Vagina (tissue), 2 donors: ENCODE measurements around the gene PFKL.

Experiments used
- CTCF ChIP-seq, 3 experiments: fragments of 450-650 bp in 2 of 3; fragments of 200-600 bp in 1 of 3; sonication (generic) in 1 of 3; IDR thresholded peaks; one replicate each; pipeline ENCODE4 v1.5.1; 2017 to 2019; ENCODE audit warnings: antibody characterized with exemption in 3 of 3, mild to moderate bottlenecking in 2 of 3, moderate library complexity in 2 of 3
- POLR2AphosphoS5 ChIP-seq, 2 donors: sonication (generic); formaldehyde crosslinking; IDR thresholded peaks; one replicate each; pipeline ENCODE4 v1.9.0; 2017; ENCODE audit warnings: antibody characterized with exemption in 2 of 2, mild to moderate bottlenecking in 2 of 2, low read depth in 1 of 2; ENCODE audit not compliant: insufficient read depth in 1 of 2

DNA sequence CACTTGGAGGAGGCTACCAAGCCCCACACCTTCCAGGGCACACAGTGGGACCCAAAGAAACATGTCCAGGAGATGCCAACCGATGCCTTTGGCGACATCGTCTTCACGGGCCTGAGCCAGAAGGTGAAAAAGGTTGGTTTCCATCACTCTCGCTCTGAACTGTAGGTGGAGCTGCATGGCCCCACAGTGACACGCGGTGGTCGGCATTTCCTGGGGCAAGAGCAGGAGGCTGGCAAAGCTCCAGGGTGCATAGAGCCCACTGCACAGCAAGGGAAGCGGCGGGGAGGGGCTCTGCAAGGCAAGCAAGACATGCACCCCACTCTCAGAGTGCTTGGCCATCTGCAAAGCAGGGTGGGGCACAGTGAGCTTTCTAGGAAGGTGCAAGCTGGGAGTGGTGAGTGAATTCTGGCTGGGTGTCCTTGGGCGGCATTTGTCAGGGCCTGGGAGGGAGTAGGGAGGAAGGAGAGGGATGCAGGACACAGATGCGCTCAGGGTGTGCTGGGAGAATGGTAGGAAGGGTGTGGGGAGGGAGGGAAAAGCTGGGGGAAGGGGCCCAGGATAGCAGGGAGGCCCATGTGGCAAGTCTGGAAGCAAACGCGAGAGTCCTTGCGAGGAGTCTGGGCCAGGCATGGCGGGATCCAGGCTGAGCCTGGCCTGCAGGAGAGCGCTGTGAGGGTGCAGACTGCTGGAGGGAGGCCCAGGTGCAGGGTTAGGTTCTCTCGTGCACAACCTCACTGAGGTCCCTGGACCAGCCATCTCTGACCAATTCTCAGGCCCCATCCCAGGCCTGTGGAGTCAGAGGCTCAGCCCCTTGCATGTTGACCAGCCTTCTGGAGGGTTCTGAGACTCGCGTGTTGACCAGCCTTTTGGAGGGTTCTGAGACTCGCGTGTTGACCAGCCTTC is 64.5 kb downstream of the PFKL start:
- TF ChIP-seq CTCF (IDR thresholded peaks at IDR 0.05) (no peak), POLR2AphosphoS5 (IDR thresholded peaks at IDR 0.05; ENCODE audit: insufficient read depth in 1 of 2, low read depth in 1 of 2) (no peak)
